Tibial artery (tissue), 4 donors: ENCODE measurements around the gene TTC21B.

Source experiments
- DNase-seq, 2 donors: peaks; one replicate each; pipeline ENCODE4 v3.0.0-alpha.2; 2019
- H3K27ac ChIP-seq, 2 donors: fragments of 200-600 bp; sonication (generic) in 1 of 2; 1 replicate in 1 of 2; 2 replicates in 1 of 2; pipeline ENCODE4 v1.5.1; 2018 to 2019; ENCODE audit warnings: mild to moderate bottlenecking in 1 of 2
- H3K27me3 ChIP-seq, 2 donors: fragments of 200-600 bp; sonication (generic) in 1 of 2; one replicate each; pipeline versions ENCODE4 v1.5.1 to v1.6.0; 2016 to 2019
- H3K36me3 ChIP-seq, 3 donors: fragments of 200-600 bp; sonication (generic) in 2 of 3; one replicate each; pipeline ENCODE4 v1.5.1; 2016 to 2019; ENCODE audit warnings: mild to moderate bottlenecking in 2 of 3
- H3K4me1 ChIP-seq, 4 donors: fragments of 200-600 bp; sonication (generic) in 2 of 4; 1 replicate in 3 of 4; 2 replicates in 1 of 4; pipeline ENCODE4 v1.5.1; 2016 to 2019
- H3K4me3 ChIP-seq, 2 donors: fragments of 200-600 bp; sonication (generic) in 1 of 2; 1 replicate in 1 of 2; 2 replicates in 1 of 2; pipeline ENCODE4 v1.5.1; 2018 to 2019; ENCODE audit warnings: mild to moderate bottlenecking in 2 of 2
- H3K9me3 ChIP-seq, 3 donors: fragments of 200-600 bp; sonication (generic) in 1 of 3; one replicate each; pipeline ENCODE4 v1.5.1; 2016 to 2019
- intact Hi-C: fragments of 100-400 bp; cut with DNase I; formaldehyde crosslinking; loops from one replicate; pipeline ENCODE4 v1.15.0; 2023; ENCODE audit warnings: low total_unique reads
- TF ChIP-seq, protein P1 (sequence below), 2 experiments: fragments of 200-600 bp in 1 of 2; fragments of 450-650 bp in 1 of 2; IDR thresholded peaks; one replicate each; pipeline ENCODE4 v1.5.1; 2017 to 2019; ENCODE audit warnings: antibody characterized with exemption in 2 of 2, mild to moderate bottlenecking in 1 of 2, moderate library complexity in 1 of 2

Gene TTC21B

DNA sequence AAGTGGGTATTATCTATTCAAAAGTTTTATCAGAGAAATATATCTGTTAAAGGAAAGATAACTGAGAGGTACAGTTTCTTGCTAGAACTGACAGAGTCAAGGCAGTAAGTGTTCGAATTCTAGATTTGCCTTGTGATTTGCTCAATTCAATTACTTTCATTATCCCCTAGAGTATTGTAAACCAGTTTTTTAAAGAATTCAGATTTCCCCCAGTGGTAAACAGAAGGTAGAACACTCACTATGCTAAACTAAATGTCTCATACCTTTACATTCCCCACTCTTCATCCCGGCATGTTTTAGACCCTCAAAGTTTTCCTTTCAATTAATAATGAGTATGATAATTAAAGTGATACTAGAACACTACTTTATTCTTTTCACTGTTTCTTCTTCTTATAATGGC is 28.6 kb downstream of the TTC21B start:
- Histone ChIP-seq H3K4me1 (no peaks in the 10 kb centered on the region), H3K9me3 (no peaks in the 10 kb centered on the region), H3K36me3 (peaks cover 35 to 61% (median 56%) of the 10 kb centered on the region in 3 donors), H3K4me3 (no peak overlapping the region), H3K27me3 (no peaks in the 10 kb centered on the region), H3K27ac (no peak overlapping the region)
- DNase-seq, result no peak
- TF ChIP-seq, protein P1, sequence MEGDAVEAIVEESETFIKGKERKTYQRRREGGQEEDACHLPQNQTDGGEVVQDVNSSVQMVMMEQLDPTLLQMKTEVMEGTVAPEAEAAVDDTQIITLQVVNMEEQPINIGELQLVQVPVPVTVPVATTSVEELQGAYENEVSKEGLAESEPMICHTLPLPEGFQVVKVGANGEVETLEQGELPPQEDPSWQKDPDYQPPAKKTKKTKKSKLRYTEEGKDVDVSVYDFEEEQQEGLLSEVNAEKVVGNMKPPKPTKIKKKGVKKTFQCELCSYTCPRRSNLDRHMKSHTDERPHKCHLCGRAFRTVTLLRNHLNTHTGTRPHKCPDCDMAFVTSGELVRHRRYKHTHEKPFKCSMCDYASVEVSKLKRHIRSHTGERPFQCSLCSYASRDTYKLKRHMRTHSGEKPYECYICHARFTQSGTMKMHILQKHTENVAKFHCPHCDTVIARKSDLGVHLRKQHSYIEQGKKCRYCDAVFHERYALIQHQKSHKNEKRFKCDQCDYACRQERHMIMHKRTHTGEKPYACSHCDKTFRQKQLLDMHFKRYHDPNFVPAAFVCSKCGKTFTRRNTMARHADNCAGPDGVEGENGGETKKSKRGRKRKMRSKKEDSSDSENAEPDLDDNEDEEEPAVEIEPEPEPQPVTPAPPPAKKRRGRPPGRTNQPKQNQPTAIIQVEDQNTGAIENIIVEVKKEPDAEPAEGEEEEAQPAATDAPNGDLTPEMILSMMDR (IDR thresholded peaks at IDR 0.05), result no peak
- intact Hi-C loops, result no loop called here

DNA sequence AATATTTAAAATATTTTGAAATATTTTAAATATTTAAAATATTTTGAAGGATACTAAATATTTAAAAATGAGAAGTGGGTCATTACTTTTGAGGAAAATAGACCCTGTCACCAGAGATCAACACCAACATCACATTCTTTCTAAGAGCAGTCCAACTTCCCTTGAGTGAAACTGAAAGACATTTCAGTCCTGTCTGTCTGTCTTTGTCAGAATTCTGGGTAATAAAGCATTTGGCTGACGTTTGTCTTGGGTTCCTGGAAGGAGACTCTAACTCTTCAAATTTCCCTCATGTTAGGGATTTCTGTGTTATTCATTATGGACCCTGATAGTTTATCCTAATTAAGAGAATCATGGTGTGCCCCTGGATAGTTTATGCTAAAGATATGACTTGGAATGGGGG is 32.8 kb downstream of the TTC21B start:
- Histone ChIP-seq H3K27ac (no peak overlapping the region), H3K9me3 (no peaks in the 10 kb centered on the region), H3K4me1 (no peaks in the 10 kb centered on the region), H3K27me3 (no peaks in the 10 kb centered on the region), H3K36me3 (peaks cover 23 to 63% (median 62%) of the 10 kb centered on the region in 3 donors), H3K4me3 (no peak overlapping the region)
- TF ChIP-seq, protein P1 (IDR thresholded peaks at IDR 0.05), result no peak
- DNase-seq, result no peak
- intact Hi-C loops, result no loop called here

DNA sequence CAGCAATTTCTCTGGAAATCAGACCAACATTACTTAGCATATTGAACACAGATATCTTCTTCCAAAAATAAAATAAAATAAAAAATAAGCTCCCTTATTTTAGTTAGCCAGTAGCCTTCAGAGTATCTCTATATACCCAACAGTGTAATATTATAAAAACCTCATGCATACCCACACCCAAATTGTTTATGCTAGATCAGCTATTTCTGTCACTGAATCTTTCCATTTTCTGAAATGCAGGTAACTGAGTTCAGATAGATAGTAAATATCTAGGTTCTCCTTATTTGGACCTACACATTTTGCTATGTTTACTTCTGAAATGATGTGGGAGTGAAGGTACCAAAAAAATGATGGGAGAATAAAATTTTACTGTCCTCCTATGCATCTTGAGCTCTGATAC is 39.9 kb downstream of the TTC21B start:
- Histone ChIP-seq H3K36me3 (peaks cover 57 to 74% (median 69%) of the 10 kb centered on the region in 3 donors), H3K27me3 (no peaks in the 10 kb centered on the region), H3K27ac (no peak overlapping the region), H3K9me3 (no peaks in the 10 kb centered on the region), H3K4me3 (no peak overlapping the region), H3K4me1 (no peaks in the 10 kb centered on the region)
- TF ChIP-seq, protein P1 (IDR thresholded peaks at IDR 0.05), result no peak
- intact Hi-C loops, result no loop called here
- DNase-seq, result no peak

DNA sequence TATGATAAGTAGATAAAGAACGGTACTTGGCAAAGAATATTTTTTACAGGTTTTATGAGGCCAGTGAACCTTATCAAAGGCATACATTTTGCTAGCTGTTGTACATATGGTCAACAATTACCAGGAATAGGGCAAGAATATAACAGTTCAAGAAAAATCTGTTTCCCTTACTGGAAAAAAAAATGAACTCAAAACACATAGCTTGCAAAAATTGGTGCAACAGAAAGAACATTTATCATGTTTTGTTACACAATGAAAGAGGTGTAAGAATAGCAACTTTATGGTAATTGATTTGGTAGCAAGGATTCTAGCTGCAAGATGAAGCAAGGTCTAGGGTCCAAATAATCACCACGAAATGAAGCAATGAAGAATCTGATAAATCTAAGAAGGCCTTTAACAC is 41.6 kb downstream of the TTC21B start:
- Histone ChIP-seq H3K4me1 (no peaks in the 10 kb centered on the region), H3K9me3 (no peaks in the 10 kb centered on the region), H3K4me3 (no peak overlapping the region), H3K27ac (no peak overlapping the region), H3K27me3 (no peaks in the 10 kb centered on the region), H3K36me3 (peaks cover 50 to 64% (median 59%) of the 10 kb centered on the region in 3 donors)
- TF ChIP-seq, protein P1 (IDR thresholded peaks at IDR 0.05), result no peak
- intact Hi-C loops, result no loop called here
- no peak for DNase-seq

- Histone ChIP-seq H3K9me3 (no peaks in the 10 kb centered on the region), H3K4me3 (no peak overlapping the region), H3K4me1 (no peaks in the 10 kb centered on the region), H3K36me3 (peaks cover 51 to 57% (median 52%) of the 10 kb centered on the region in 3 donors), H3K27me3 (no peaks in the 10 kb centered on the region), H3K27ac (no peak overlapping the region)
- intact Hi-C loops, result no loop called here
- TF ChIP-seq, protein P1 (IDR thresholded peaks at IDR 0.05), result no peak
- DNase-seq, result no peak
These were observed 42.3 kb downstream of the TTC21B start for GRCh38 chr2:165911231-165911630.

DNA sequence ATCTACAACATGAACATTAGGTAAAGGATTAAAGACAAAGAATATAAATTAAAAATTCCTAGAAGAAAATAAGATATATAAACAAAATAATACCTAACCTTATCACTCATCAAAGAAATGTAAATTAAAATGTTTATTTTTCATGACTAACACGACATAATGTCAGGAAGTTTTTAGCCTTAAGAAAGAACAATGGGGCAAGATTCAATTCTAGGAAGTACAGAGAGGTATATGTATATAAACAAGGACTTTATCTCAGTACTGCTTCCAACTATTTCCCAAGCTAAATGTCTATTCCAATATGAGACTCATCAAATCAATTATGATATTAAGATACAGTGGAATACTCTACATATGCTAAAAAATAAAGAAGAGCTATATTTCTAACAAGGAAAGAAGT is 44.1 kb downstream of the TTC21B start:
- Histone ChIP-seq H3K27me3 (no peaks in the 10 kb centered on the region), H3K4me3 (no peak overlapping the region), H3K9me3 (no peaks in the 10 kb centered on the region), H3K27ac (no peak overlapping the region), H3K4me1 (no peaks in the 10 kb centered on the region), H3K36me3 (peaks cover 36 to 43% (median 38%) of the 10 kb centered on the region in 3 donors)
- TF ChIP-seq, protein P1 (IDR thresholded peaks at IDR 0.05), result no peak
- intact Hi-C loops, result no loop called here
- no peak for DNase-seq
